AG04450 (cell line): ENCODE results near the gene ST8SIA6. TPM values are rescaled to one million over a fixed set of nuclear protein-coding genes. Genes with fewer than 3 reads are reported as not detected.

Experiments used
- CTCF ChIA-PET: fragments of 300-600, 350-600 bp; formaldehyde crosslinking; extraction: SDS; loops from one replicate; lab custom pipeline; 2022; ENCODE audit warnings: antibody characterized with exemption, inconsistent platforms; lab: Charles Lee
- POLR2A ChIA-PET: fragments of 350-600 bp; formaldehyde crosslinking; extraction: SDS; loops from one replicate; lab custom pipeline; 2021; ENCODE audit warnings: antibody characterized with exemption, inconsistent platforms; lab: Yijun Ruan, JAX
- DNase-seq: peaks from one replicate; pipeline ENCODE4 v3.0.0-alpha.2; 2011; ENCODE audit warnings: low read depth, low spot score
- H3K27ac ChIP-seq: one replicate; pipeline ENCODE4 v1.5.1; 2012; ENCODE audit warnings: low read depth, low read length, control low read depth
- H3K27me3 ChIP-seq: one replicate; pipeline ENCODE4 v1.6.0; 2012; ENCODE audit warnings: low read length; ENCODE audit not compliant: control insufficient read depth, insufficient read depth
- H3K4me3 ChIP-seq: 2 replicates; pipeline ENCODE4 v1.5.1; 2011; ENCODE audit warnings: mild to moderate bottlenecking, low read depth, low read length, control low read depth
- H3K9me3 ChIP-seq: 2 replicates; pipeline ENCODE4 v1.5.1; 2012; ENCODE audit warnings: low read length; ENCODE audit not compliant: control insufficient read depth, insufficient read depth
- polyA plus RNA-seq: library from polyadenylated mRNA; depleted of rRNA; stranded (reverse); fragments of >200 nt; gene quantifications from 2 replicates; pipeline ENCODE4 v1.2.3, GENCODE V29; 2011
- TF ChIP-seq, protein P1 (sequence below): IDR thresholded peaks from 2 replicates; pipeline ENCODE4 v1.5.1; 2011; ENCODE audit warnings: low read depth, low read length, control low read depth, inconsistent platforms

The ST8SIA6 gene
- polyA plus RNA-seq, 1 experiment, result not detected

DNA sequence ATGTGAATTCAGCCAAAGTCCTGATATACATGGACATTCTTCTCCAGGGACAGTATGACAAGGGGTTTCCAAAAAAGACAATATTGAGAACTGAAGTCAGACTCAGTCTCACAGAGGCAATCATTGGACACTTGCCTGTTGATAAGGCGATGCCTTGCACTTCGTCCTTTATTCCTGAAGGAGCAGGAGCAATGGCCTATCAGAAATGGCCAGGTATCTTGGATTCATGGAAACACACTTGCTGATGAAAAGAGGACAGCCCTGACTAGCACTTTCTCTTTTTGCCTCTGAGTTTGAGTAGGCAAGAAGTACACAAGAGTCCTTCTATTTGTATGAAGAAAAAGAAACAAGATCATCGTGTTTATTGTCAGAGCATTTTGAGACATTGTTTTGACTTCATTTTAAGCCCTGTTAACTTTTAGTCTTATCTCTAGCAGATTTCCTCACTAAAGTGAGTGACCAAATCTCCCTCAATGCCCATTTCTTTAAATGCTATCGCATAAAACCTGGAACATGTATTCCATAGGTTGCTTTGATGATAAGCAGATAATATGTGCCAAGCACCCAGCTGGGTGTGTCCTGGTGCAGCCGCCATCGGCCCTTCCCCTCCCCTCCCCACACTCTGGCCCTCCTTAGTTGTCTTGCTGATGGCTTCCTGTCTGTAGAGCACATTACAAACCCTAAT is 26.6 kb downstream of the ST8SIA6 start:
- Histone ChIP-seq H3K4me3 (no peak overlapping the region), H3K27ac (no peak overlapping the region), H3K9me3 (no peaks in the 10 kb centered on the region), H3K27me3 (peaks cover 7% of the 10 kb centered on the region)
- no peak for DNase-seq
- TF ChIP-seq, protein P1, sequence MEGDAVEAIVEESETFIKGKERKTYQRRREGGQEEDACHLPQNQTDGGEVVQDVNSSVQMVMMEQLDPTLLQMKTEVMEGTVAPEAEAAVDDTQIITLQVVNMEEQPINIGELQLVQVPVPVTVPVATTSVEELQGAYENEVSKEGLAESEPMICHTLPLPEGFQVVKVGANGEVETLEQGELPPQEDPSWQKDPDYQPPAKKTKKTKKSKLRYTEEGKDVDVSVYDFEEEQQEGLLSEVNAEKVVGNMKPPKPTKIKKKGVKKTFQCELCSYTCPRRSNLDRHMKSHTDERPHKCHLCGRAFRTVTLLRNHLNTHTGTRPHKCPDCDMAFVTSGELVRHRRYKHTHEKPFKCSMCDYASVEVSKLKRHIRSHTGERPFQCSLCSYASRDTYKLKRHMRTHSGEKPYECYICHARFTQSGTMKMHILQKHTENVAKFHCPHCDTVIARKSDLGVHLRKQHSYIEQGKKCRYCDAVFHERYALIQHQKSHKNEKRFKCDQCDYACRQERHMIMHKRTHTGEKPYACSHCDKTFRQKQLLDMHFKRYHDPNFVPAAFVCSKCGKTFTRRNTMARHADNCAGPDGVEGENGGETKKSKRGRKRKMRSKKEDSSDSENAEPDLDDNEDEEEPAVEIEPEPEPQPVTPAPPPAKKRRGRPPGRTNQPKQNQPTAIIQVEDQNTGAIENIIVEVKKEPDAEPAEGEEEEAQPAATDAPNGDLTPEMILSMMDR, result no peak
- POLR2A ChIA-PET, result no interaction called here
- CTCF ChIA-PET, result interaction anchor here (2.4 kb wide), 1 partner anchor 600 kb away, joined by 14 read pairs; no protein-coding TSS in a partner anchor

DNA sequence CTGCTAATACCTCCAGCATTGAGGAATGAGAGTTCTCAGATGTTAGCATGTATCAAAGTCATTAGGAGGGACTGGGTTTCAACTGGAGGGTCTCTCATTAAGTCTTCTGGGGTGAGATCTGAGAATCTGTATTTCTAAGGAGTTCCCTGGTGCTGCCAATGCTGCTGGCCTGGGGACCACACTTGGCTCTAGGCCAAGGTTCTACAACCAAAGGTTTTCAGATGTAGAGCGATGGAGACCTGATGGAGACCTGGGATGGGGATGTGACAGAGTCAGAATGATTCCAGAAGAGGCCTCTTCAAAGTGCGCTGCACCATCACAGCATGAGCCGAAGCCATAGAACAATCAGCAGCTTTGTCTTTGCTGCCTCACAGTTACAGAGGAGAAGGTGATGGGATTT is 27.2 kb downstream of the ST8SIA6 start:
- no peak overlapping the region for H3K27ac ChIP-seq
- POLR2A ChIA-PET, result no interaction called here
- no peaks in the 10 kb centered on the region for H3K9me3 ChIP-seq
- peaks cover 7% of the 10 kb centered on the region for H3K27me3 ChIP-seq
- CTCF ChIA-PET, result no interaction called here
- no peak for DNase-seq
- no peak overlapping the region for H3K4me3 ChIP-seq
- TF ChIP-seq, protein P1, result no peak

DNA sequence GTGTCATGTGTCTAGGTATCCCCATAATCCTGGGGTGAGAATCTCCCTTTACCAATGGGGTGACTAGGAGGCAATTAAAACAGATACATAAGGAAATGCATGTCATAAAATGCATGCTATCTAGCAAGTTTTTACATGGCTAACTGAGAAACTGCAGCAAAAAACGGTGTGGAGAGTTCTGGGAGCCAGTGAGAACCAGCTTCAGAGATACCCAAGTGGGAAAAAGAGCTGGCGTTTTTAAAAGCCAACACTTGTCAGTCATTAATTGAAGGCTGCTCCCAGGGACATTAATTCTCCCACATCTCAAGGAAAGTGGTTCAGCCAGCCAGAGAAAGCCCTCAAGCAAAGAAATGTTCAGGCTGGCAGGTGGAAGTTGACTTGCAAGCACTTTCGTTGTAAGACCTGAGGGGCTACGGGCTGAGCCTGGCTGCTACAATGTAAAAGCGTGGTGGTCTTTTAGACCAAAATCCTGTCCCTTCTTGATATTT is 28.1 kb downstream of the ST8SIA6 start:
- H3K9me3 ChIP-seq, result no peaks in the 10 kb centered on the region
- CTCF ChIA-PET, result no interaction called here
- no peak for DNase-seq
- TF ChIP-seq, protein P1, result no peak
- no peak overlapping the region for H3K4me3 ChIP-seq
- no peak overlapping the region for H3K27ac ChIP-seq
- POLR2A ChIA-PET, result no interaction called here
- peaks cover 7% of the 10 kb centered on the region for H3K27me3 ChIP-seq

DNA sequence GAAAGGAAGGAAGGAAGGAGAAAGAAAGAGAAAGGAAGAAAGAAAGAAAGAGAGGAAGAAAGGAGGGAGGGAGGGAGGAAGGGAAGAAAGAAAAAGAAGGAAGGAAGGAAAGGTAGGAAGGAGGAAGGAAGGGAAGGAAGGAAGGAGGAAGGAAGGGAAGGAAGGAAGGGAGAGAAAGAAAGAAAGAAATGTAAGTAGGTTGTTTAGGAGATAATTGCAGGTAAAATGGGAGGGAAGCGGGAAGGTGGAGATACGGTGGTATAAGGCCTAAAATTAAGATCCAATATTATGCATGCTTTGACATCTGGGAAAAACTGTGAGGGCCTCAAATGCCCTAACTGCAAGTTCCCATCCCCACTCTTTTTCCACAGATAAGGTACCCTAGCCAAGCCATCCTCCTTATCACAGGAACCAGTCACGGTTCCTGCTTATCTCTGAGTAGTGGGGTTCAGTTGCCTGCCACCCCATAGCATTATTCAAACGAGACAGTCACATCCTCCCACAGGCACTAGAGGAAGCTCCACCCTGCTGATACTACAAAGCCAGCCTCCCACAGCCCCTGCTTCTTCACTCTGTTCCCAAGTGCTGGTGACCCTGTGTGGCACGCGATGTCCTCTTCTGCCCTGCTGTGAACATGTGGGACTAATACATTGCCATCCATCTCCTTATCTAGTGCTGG is 28.7 kb downstream of the ST8SIA6 start:
- Histone ChIP-seq H3K4me3 (no peak overlapping the region), H3K9me3 (no peaks in the 10 kb centered on the region), H3K27me3 (peaks cover 9% of the 10 kb centered on the region), H3K27ac (no peak overlapping the region)
- CTCF ChIA-PET, result no interaction called here
- POLR2A ChIA-PET, result no interaction called here
- DNase-seq, result no peak
- TF ChIP-seq, protein P1, result no peak

DNA sequence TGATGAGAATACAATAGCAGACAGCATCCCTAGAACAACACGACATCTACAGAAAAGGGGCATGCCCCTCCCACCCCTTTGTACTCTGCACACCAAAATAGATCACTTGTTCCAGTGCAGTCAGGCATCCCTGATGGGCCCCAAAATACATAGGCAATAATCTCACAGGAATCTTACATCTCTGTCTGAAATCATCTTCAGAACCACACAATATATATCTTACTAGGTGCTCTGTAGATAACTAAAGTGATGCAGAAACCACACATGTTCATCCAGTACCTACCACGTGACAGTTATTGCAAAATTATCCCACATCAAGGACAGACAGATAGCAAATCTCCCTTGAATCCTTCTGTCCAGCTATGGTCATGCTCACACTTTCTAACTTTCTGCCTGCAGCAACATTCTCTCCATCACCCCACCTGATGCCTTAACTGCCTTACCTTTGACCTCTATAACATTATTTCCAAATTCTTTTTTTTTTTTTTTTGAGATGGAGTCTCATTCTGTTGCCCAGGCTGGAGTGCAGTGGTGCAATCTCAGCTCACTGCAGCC is 30.7 kb downstream of the ST8SIA6 start:
- ChIA-PET CTCF (interaction anchor here (1.7 kb wide), 1 partner anchor 8 kb away, joined by 8 read pairs; no protein-coding TSS in a partner anchor), POLR2A (no interaction called here)
- DNase-seq, result no peak
- Histone ChIP-seq H3K27me3 (peaks cover 10% of the 10 kb centered on the region), H3K27ac (no peak overlapping the region), H3K9me3 (no peaks in the 10 kb centered on the region), H3K4me3 (no peak overlapping the region)
- TF ChIP-seq, protein P1, result no peak
